Measurements from ENCODE around the gene SLC15A4.
"Not testable (repeated sequence)": the region's sequence is repeated elsewhere in the genome, so short reads cannot be mapped to it uniquely, and the experiment has no call there.

SLC15A4 gene

GRCh38 chr12:128823916-128824839 lies at the start of gene SLC15A4:
TSS of gene SLC15A4 (minus strand) at chr12:128823958. CDS start at chr12:128823943, 15 bp downstream.
- DNase-seq, result peak in 1 of 2 experiments; percentile 77

- no peak for DNase-seq
Observed at GRCh38 chr12:128872303-128872702, 48.5 kb upstream of the SLC15A4 start.

GRCh38 chr12:128871516-128871892 lies 47.7 kb upstream of the SLC15A4 start:
- DNase-seq, result no peak

- DNase-seq, result no peak
Observed at GRCh38 chr12:128867466-128867865, 43.7 kb upstream of the SLC15A4 start.

DNA sequence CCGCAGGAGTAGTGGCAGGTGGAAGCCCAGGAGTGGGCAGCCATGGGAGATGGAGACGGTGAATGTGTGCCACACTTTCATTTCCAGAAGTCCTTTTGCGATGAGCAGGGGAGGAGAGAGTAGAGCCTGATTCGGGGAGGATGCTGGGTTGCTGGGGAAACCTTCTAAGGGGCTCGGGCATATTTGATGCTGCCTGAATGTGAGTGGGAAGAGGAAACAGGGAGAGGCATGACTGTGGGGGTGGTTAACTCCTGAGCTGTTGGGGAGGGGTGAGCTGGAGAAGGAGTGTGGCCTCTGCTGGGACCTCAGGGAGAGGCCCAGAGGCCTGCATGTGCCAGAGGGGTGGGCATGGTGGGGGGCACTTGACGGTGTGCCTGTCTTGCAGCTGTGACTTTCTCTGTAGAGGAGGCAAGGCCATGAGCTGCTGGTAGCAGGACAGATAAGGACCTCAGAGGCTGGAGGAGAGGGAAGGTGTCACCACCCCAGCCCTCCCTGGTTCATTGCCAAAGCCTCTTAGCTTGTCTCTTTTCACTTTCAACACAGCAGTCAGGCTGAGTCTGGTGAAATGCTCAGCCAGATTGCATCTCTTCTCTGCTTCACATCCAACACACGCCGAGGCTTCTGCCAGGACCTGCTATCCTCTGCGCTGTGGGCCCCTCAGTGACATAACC lies 40.9 kb upstream of the SLC15A4 start:
- DNase-seq, result no peak

- no peak for DNase-seq
Observed at GRCh38 chr12:128863957-128864356, 40.2 kb upstream of the SLC15A4 start.

GRCh38 chr12:128861226-128862016 lies 37.7 kb upstream of the SLC15A4 start:
- DNase-seq, result no peak

- no peak for DNase-seq
Observed at GRCh38 chr12:128859311-128859710, 35.6 kb upstream of the SLC15A4 start.

- DNase-seq, result no peak
Observed at GRCh38 chr12:128857133-128857763, 33.5 kb upstream of the SLC15A4 start.

DNA sequence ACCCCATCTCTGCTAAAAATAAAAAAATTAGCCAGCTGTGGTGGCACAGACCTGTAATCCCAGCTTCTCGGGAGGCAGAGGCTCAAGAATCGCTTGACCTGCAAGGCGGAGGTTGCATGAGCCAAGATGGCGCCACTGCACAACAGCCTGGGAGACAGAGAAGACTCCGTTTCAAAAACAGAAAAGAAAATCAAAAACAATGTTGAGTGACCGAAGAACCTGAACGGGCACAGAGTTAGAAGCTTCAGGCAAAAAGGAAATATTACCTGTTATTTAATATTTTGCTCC lies 33.0 kb upstream of the SLC15A4 start:
- no peak for DNase-seq

DNA sequence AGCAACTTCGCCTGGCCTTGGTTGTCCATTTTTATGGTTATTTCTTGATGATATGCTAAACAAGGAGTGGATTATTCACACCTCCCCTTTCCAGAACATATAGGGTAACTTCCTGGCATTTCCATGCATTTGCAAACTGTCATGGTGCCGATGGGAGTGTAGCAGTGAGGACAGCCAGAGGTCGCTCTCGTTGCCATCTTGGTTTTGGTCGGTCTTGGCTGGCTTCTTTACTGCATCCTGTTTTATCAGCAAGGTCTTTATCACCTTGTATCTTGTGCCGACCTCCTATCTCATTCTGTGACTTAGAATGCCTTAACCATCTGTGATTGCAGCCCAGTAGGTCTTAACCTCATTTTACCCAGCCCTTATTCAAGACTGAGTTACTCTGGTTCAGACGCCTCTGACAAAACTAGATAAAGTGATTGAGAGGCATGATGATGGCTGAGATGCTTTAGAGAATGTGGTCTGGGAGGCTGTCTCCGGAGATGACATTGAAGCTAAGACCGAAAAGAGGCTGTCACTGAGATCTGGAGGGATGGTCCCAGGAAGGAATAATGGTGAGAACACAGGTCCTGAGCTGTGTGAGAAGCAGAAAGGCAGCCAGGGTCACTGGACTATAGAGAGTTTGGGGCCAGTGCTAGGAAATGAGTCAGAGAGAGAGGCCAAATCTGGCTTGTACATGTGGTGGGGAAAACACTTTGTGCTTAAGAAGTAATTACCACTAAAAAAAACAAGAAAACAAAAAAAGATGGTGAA lies 32.5 kb upstream of the SLC15A4 start:
- DNase-seq, result no peak

DNA sequence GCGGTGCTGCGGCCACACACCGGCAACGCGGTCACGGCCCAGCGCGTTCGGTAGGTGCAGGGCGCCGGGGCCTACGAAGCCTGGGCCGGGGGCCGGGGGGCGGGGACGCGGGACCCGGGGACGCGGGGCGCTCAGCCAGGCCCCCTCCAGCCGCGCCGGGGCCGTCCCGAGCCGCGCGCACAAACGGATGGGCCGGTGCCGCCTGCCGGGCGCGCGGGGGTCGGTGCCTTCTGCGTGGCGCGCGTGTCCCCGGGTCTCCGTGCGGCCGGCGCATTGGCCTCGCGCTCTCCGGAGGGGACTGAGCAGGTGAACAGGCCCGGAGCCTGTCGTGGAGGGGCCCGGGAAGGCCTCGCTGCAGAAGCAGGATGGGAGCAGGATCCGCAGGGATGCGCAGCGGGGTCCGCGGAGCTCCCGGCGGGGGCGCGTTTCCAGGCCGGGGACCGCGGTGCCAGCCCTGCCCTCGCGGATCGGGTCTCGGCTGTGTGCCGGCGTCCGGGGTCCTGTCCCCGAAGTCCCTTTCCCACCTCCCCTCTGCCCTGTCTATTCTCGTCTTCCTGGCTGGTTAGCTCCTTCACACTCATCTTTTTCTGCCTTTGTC lies 29.9 kb upstream of the SLC15A4 start:
- no peak for DNase-seq

DNA sequence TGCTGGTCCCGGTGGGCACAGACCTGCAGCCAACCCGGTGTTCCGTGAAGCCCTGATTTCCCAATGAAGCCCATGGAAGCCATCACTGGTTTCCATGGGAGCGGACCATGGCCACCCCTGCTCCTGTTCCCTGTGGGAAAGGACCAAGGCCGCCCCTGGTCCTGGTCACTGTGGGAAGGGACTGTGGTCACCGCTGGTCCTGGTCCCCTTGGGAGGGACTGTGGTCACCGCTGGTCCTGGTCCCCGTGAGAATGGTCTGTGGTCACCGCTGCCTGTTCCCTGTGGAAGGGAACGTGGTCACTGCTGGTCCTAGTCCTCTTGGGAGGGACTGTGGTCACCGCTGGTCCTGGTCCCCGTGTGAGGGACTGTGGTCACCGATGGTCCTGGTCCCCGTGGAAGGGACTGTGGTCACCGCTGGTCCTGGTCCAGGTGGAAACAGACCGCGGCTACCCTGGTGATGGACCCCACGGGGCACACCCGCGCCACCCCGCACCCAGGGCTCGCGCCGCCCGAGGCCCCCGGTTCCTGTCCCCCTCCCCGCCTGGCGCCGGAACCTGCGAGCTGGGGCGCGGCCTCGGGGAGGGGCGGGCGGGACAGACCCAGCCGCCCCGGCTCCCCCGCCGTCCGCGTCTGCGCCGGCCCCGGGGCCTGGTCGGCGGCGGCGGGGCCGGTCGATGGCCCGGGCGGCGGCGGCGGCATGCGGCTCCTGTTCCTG lies 29.3 kb upstream of the SLC15A4 start, which contains the start of gene GLT1D1:
TSS of gene GLT1D1 (plus strand) at position 594 of the 715 bp plus-strand sequence. CDS start at position 698, 104 bp downstream.
- DNase-seq, result no peak

DNA sequence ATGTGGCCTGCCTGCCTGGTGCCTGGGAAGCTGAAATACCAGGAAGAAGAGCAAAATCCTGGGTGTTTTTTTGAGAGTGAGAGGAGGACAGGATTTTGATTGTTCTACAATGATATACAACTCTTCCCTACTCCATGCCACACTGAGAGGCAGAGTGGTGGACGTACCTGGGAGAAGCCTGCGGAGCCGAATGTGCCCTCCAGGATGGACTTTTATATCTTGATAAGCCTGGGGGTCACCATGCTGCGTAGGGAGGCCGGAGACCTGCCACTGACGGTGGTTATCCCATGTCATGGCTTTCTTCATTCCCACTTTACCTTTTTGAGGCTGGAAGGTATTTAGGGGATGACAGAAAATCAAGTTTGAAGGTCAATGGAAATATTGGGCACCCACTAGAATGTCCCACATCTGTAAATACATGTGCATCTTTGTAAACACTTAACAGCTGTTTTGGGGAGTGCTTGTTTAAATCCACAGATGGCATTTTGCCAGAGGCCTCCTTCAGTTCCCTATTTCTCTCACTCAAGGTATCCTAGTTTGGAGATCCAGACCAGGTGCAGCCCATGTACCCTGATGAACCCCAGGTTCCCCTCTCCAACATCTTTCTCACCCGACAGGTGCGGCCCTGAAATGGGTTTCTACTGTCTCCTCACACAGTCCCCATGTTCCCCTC lies 28.4 kb upstream of the SLC15A4 start:
- DNase-seq, result no peak

DNA sequence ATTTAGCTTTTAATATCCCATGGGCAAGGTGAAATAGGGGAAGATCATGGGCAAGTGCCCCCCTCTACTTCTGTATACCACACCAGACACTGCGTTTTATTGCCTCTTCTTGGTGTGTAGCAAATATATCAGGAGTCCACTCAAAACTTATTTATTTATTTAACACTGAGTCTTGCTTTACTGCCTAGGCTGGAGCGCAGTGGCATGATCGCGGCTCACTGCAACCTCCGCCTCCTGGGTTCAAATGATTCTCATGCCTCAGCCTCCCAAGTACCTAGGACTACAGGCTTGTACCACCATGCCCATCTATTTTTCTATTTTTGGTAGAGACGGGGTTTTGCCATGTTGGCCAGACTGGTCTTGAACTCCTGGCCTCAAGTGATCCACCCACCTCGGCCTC lies 27.7 kb upstream of the SLC15A4 start:
- DNase-seq, result not testable (repeated sequence)

DNA sequence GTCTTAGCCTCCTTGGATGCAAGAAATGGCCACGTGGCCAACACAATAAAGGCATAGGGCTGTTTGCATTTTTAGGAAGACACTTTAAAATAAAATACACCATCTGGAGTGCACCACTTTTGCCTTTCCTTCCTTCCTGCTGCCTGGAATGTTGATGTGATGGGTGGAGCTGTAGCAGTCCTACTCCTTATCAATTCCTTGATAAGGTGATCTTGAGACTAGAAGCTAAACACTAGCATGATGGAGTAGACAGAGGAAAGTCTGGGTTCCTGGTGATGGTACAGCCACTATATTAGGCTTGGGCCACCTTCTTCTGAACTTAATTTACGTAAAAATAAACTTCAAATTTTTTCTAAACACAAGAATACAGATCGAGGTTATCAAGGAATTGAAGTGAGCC lies 26.6 kb upstream of the SLC15A4 start:
- DNase-seq, result no peak

- not testable (repeated sequence) for DNase-seq
Observed at GRCh38 chr12:128849806-128850205, 26.0 kb upstream of the SLC15A4 start.

- DNase-seq, result no peak
Observed at GRCh38 chr12:128848371-128848770, 24.6 kb upstream of the SLC15A4 start.

GRCh38 chr12:128846671-128847070 lies 22.9 kb upstream of the SLC15A4 start:
- not testable (repeated sequence) for DNase-seq

- DNase-seq, result no peak
Observed at GRCh38 chr12:128844031-128844635, 20.4 kb upstream of the SLC15A4 start.
